DOHH2 (cell line): ENCODE data around the gene BPI.

Experiments used
- EZH2phosphoT487 ChIP-seq: fragments of 200-600 bp; sonication (generic); IDR thresholded peaks from 2 replicates; pipeline ENCODE4 v1.6.1; 2017; ENCODE audit warnings: borderline replicate concordance, mild to moderate bottlenecking, antibody characterized with exemption, low read length, moderate library complexity, mixed read lengths
- TF ChIP-seq, protein P1 (sequence below): fragments of 200-600 bp; sonication (generic); IDR thresholded peaks from one replicate; pipeline ENCODE4 v1.5.1; 2014; ENCODE audit warnings: antibody characterized with exemption, mild to moderate bottlenecking, low read depth, low read length; ENCODE audit not compliant: poor library complexity, severe bottlenecking

DNA sequence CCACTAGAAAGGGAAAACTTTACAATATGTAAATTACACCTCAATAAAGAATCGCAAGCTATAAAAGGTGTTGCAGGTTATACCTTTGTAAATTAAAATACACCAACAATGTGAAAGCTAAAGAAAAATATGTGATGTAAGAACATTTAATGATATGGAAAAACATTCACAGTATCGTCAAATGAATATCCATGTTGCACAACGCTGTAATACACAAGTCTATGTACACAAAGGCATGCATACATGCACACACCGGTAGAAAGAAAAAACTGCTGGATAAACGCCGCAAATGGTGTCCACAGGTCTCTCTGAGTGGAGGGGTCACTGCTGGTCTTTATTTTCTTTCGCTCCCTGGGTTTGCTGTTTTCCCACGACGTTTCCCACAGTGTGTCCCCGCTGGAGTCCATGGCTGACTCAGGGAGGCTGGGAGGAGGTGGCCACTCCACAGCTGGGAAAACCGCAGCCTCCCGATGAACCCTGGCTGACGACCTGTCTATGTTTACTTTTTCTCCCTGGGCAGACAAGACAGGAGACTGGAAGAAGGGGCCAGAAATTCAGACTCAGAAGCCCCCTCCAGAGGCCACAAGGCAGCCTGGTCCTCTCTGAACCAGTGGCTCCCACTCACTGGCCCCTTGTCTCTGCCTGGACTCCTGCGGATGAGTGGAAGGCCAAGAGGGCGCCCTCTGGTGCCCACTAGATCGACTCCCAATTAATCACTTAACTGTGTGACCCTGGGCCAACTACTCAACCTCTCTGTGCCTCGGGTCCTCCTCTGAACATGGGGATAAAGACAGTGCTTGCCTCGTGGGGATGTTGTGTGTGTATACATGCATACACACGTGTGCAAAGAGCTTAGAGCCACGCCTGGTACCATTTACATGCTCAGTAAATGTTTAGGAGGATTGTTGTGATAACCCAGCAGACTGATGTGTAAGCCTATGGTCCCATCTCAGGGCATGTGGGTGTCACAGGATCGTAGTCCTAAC, 12.8 kb upstream of the BPI start:
- TF ChIP-seq, protein P1, sequence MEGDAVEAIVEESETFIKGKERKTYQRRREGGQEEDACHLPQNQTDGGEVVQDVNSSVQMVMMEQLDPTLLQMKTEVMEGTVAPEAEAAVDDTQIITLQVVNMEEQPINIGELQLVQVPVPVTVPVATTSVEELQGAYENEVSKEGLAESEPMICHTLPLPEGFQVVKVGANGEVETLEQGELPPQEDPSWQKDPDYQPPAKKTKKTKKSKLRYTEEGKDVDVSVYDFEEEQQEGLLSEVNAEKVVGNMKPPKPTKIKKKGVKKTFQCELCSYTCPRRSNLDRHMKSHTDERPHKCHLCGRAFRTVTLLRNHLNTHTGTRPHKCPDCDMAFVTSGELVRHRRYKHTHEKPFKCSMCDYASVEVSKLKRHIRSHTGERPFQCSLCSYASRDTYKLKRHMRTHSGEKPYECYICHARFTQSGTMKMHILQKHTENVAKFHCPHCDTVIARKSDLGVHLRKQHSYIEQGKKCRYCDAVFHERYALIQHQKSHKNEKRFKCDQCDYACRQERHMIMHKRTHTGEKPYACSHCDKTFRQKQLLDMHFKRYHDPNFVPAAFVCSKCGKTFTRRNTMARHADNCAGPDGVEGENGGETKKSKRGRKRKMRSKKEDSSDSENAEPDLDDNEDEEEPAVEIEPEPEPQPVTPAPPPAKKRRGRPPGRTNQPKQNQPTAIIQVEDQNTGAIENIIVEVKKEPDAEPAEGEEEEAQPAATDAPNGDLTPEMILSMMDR = peak; percentile 60
- TF ChIP-seq EZH2phosphoT487 = no peak
